ENCODE measurements around the gene ARFGEF2.
"Not testable (repeated sequence)": the region's sequence is repeated elsewhere in the genome, so short reads cannot be mapped to it uniquely, and the experiment has no call there.

The ARFGEF2 gene

DNA sequence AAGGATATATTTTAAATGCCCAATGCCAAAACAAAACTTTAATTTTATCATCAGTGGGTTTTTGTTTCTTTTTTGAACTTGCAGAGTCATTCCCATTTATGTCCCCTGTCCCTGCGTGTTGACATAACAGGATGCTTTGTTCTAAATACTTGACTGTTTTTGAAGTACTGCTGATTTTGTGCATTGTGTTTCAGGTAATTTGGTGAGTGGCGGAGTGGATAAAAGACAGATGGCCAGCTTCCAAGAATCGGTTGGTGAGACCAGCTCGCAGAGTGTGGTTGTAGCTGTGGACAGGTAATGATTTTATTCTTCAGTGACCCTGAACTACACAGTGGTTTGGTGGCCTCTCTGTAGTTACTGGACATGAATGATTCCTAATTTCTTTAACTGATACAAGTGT is 74.1 kb downstream of the ARFGEF2 start:
- DNase-seq (ENCODE audit: low read depth in 2 of 2): no peak

DNA sequence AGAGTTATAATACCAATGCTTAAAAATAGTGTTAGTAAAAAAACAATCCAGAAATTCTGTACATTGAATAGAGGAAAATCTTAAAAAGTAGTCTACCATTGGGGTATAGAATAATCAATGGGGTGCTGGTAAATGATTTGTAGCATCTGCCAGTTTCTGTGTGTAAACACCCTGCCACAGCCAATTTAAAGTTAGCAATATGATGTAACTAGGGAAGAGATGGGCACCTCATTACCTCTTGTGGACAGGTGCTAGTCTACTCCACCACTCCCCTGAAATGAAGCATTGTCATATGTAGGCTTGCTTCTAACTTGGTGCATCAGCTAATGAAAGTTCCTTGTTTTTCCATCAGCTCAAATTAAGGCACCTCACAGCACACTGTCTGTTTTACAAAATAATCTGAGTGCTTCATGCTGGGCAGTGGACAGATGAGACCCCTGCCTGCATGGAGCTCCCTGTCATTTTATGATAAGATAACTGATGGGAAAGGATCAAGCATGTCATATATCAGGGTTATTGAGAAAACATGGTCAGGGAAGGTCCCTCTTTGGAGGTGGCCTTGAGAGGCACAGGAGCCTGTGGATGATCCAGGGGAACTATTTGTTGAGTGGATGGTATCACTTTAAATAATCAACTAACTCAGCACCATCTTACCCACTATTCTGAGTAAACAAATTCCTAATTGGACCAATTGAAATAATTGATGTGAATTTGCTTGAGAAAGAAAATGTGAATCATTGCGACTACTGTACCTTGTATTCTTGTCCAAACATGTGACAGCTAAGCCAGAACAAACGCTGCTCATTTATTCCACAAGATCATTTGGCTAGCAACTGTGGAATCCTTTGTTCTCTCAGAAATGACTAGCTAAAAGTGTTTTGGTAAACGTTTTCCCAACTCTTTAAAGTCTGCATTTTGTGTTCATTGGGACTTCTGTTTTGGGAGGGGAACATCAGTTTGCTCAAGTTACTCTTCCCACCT is 78.7 kb downstream of the ARFGEF2 start:
- no peak for DNase-seq (ENCODE audit: low read depth in 2 of 2)

DNA sequence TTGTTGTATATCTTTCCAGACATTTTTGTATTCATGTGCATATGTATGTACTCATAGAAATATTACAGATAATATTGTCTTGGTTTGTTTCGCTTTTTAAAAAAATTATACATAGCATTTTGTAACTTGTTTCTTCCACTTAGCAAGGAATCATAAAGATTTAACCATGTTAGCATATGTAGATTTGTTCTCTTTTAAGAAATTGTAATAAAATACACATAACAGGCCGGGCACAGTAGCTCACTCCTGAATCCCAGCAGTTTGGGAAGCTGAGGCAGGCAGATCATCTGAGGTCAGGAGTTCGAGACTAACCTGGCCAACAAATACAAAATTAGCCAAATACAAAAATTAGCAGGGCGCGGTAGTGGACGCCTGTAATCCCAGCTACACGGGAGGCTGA is 80.2 kb downstream of the ARFGEF2 start:
- no peak for DNase-seq (ENCODE audit: low read depth in 2 of 2)

DNA sequence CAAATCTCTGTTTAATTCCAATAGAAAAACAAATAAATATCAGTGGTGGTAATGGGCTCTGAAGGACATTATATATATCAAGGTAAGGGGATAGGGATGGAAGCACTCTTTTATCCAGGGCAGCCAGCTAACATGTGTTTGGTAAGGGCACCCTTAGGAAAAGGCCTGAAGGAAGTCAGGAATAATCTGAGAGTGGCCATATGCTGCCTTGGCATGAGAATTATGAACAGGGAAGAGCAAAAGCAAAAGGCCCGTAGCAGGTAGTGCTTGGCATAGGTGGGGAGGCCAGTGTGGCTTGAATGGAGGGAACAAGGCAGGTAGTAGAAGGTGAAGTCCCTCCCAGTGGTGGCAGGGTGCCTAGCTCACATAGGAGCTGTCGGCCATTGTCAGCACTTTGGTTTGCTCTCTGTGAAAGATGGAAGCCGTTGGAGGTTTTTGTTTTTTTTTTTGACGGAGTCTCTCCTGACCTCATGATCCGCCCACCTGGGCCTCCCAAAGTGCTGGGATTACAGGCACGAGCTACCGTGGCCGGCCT is 85.0 kb downstream of the ARFGEF2 start:
- DNase-seq (ENCODE audit: low read depth in 2 of 2): no peak

DNA sequence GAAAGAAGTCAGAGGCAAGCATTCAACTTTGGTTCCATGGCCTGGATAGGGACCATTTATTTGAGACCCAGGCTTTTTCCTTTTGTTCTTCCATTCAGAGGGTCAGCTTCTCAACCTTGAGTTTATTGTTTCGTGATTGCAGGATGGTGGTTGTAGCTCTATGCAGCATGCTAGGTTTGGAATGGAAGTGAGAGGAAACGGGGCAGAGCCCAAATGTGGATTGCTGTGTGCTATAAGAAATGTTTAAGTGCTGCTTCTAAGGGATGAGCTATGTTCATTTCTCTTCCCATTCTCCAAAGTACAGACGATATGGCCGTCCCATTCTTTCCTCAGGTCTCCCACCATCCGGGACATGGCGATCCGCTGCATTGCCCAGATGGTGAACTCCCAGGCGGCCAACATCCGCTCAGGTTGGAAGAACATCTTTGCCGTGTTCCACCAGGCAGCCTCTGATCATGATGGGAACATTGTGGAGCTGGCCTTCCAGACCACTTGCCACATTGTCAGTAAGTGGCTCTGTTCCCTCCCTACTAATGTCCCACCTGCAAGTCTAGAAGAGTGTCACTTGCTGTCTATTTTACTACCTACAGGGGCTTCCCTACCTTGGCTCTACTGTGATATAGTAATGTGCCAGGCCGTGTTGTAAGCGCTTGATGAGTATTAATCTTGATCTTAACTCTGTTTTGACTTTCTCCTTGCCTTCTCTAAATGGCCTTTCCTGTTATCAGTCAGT is 88.6 kb downstream of the ARFGEF2 start:
- DNase-seq (ENCODE audit: low read depth in 2 of 2): no peak

DNA sequence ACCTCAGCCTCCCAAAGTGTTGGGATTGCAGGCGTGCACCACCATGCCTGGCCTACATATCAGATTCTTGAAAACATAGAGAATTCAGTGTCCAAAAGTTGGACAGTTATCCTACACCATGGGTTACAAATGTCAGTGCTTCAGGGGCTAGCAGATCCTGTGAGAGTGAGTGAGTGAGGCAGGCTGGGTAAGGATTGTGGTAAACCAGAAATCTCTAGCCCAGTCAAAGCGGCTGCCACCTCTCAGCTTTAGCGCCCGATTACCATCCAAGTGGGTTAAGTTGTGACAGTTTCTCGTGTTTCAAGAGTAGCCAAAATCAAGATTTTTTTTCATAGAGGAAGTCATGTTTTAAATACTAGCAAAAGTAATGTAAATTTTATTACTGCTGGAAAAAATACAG is 102.7 kb downstream of the ARFGEF2 start:
- no peak for DNase-seq (ENCODE audit: low read depth in 2 of 2)

DNA sequence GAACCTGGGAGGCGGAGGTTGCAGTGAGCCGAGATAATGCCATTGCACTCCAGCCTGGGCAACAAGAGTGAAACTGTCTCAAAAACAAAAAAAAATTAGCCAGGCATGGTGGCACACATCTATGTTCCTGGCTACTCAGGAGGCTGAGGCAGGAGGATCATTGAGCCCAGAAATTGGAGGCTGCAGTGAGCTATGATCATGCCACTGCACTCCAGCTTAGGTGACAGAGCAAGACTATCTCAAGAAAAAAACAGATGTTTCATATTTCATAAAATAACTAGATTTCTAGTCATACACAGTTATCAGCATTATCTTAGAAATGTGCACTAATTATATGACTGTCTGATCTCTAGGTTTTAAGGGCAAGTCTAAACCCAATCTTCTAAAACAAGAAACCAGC is 106.7 kb downstream of the ARFGEF2 start:
- not testable (repeated sequence) for DNase-seq (ENCODE audit: low read depth in 2 of 2)

DNA sequence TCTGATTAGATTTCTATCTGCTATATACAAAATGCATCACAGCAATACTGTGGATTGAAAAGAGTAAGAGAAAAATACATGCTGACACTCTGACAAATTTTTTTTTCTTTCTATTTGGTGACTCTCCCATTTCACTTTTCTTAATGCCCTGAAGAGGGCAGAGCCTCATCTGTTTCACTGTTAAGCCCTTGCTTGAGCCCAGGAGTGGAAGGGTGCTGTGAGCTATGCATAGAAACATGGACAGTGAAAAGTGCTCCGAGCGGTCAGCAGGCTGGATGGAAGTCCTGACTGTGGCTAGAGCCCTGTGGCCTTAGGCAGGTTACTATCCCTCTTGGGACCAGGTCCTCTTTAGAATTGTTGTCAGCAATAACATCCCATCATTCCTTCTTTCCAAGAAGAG is 107.2 kb downstream of the ARFGEF2 start:
- DNase-seq (ENCODE audit: low read depth in 2 of 2): no peak

DNA sequence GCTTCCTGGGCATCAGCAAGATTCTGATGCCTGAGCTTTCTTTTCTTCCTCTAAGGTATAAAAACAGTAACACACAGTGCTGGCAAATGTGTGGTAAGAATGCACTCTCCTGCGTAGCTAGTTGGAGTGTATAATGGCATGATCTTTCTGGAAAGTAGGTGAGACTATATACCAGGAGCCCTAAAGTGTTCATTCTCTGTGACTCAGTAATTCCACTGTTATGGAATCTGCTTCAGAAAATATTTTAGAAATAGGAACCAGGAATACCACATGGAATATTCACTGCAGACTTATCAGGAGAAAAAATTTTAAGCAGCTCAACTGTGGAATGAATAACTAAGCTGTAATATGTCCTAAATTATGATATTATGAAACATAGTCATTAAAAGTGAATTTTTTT is 107.7 kb downstream of the ARFGEF2 start:
- no peak for DNase-seq (ENCODE audit: low read depth in 2 of 2)

DNA sequence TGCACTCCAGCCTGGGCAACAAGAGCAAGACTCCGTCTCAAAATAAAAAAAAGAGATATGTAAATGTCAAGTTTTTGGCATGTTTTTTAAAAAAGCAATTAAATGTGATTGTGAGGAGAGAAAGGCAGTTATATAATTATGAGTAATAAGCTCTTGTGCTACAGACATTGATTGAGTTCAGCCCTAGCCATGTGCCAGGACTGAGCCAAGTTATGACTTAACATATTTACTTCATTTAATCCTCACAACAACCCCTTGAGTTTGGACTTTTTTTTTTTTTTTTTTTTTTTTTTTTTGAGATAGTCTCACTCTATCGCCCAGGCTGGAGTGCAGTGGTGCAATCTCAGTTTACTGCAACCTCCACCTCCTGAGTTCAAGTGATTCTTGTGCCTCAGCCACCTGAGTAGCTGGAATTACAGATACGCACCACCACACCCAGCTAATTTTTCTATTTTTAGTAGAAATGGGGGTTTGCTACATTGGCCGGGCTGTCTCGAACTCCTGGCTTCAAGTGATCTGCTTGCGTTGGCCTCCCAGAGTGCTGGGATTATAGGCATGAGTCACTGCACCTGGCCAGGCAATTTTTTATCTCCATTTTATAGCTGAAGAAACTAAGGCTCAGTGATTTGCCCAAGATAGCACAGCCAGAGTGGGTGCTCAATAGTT is 109.6 kb downstream of the ARFGEF2 start:
- DNase-seq (ENCODE audit: low read depth in 2 of 2): no peak

DNA sequence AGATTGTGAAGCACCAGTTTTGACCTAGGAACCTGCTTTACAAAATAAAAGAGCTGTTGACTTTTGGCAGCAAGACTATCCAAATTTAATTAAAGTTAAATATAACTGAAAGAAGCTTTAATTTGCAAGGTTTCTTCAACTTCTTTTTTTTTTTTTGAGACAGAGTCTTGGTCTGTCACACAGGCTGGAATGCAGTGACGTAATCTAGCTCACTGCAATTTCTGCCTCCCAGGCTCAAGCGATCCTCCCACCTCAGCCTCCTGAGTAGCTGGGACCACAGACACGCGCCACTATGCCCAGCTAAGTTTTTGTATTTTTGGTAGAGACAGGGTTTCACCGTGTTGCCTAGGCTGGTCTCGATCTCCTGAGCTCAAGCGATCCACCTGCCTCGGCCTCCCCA is 110.9 kb downstream of the ARFGEF2 start:
- DNase-seq (ENCODE audit: low read depth in 2 of 2): no peak

DNA sequence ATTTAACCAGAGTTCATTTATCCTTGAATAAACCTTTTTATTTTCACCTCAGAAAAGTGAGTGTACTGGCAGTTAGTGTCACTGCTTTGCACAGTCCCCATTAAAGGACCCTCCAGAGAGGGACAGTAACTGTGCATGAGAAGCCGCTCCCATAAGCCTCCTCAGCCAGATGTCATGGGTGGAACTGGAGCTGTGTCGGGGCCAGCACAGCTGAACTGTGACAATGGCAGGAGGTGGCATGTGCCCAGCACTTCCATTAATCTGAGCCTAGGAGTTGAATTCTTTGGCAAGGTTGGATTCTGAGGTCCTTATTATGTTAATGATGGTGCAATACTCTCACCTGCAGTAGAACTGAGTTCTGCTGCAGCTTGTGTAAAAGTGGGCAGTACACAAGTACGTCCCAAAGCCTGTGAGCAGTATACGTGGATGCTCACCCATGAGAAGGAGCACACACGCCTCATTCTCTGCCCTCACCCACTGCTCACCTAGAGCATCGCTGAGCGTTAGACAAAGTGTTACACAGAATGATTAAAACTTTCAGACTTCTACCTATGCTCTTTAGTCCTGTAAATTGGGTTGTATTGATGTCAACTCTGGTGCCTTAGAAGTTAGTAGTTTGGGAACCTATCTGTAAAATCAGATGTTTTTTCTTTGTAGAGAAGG is 112.7 kb downstream of the ARFGEF2 start:
- no peak for DNase-seq (ENCODE audit: low read depth in 2 of 2)

DNA sequence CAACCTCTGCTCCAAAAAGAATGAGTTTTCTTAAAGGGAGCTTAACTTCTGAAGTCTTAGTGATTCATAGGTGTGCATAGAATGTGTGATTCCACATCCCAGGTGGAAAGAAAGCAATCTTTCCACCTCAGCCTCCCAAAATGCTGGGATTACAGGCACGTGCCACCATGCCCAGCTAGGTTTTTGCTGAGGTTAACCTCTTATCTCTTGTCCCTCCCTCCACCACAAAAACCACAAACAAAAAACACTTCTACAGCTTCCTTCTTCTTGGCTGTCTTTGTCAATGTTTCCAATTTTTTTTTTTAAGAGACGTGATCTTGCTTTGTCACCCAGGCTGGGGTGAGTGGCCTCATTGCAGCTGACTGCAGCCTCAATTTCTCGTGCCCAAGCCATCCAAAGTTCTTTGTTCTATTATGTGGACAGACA is 116.5 kb downstream of the ARFGEF2 start:
- DNase-seq (ENCODE audit: low read depth in 2 of 2): peak; percentile 9 to 11

DNA sequence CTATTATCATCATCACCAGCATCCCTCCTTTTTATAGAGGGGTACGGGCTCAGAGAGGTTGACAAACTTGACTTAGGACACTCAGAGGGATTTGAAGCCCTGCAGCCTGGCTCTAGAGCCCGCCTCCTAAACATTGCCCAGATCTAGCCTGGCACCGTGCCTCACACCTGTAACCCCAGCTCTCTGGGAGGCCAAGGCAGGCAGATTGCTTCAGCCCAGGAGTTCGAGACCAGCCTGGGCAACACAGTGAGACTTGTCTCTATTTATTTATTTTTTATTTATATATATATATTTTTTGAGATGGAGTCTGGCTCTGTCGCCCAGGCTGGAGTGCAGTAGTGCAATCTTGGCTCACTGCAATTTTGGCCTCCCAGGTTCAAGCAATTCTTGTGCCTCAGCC is 118.3 kb downstream of the ARFGEF2 start:
- DNase-seq (ENCODE audit: low read depth in 2 of 2): no peak

DNA sequence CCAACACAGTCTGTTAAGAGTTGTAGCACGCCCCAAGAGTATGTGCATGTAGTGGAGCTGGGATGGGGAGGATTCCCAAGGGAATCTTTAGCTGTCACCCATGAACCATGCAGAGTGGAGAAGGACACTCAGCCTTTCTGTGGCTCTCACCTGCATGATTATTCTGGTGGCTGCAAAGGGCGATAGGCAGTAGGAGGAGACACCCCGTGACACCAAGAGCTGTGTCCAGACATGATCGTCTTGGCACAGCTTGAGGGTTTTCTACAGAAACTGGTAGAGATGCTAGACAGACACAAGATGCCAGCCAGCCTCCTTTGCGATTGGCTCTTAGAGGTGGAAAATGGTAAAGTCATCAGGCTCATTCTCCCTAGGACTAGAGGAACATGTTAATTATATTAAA is 121.5 kb downstream of the ARFGEF2 start:
- no peak for DNase-seq (ENCODE audit: low read depth in 2 of 2)

DNA sequence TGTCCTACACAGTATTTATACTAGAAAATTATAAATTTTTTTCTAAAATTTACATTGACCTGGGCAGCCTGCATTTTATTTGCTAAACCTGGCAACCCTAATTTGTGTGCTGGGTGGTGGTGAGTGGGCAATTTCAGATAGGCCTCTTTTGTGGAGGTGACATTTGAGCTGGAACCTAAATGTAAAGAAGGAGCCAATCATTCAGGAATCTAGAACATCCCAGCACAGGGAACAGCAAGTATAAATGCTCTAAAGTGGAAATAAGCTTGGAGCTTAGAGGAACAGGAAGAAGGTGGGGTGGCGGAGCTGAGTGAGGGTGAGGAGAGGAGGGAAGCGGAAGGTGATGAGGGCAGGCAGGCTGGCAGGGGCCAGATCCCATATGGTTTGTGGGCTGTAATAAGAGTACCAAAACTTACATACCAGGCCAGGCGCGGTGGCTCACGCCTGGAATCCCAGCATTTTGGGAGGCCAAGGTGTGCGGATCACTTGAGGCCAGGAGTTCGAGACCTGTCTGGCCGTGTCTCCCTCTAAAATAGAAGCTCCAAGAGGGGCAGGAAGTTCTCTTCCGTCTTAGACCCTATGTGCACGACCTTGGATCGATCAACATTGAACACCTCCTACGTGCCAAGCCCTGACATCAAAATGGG is 124.1 kb downstream of the ARFGEF2 start:
- peak in 1 of 2 donors; percentile 6 for DNase-seq (ENCODE audit: low read depth in 2 of 2)

DNA sequence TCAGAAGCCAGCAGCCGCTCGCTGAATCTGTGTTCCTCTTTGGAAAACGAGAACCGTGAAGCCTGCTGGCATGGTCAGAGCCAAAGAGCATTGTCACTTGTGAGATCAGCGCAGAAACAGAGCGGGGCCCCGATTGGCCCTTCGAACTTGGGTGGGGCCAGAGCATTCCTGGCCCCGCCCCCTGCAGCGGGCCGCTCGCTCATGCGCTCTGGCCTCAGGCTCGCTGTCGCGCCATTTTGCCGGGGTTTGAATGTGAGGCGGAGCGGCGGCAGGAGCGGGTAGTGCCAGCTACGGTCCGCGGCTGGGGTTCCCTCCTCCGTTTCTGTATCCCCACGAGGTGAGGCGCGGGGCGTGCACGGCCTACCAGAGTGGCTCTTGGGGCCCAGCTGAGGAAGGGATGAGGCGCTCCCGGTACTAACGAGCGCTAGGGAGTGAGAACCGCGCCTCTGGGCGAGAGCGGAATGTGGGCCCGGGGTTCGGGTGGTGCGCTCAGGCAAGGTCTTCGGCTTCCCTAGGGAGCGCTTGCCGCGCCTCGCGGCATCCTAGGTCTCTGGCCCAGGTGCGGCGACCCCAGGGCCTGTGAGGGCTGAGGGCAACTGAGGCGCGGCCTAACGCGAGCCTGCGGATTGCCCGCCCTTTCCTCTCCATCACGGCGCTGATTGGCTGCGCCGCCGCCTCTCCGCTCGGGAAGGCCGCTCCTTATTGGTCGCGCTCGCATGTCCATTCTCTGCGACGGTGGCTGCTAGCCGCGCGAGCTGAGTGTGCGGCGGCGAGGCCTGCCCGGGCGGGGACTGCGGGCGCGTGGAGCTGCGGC is 124.8 kb downstream of the ARFGEF2 start, which contains the start of gene CSE1L:
Gene CSE1L (plus strand): TSS at position 226 of the 814 bp plus-strand sequence. CDS start 12,152 bp downstream, outside the sequence.
- DNase-seq (ENCODE audit: low read depth in 2 of 2): peak; percentile 91

DNA sequence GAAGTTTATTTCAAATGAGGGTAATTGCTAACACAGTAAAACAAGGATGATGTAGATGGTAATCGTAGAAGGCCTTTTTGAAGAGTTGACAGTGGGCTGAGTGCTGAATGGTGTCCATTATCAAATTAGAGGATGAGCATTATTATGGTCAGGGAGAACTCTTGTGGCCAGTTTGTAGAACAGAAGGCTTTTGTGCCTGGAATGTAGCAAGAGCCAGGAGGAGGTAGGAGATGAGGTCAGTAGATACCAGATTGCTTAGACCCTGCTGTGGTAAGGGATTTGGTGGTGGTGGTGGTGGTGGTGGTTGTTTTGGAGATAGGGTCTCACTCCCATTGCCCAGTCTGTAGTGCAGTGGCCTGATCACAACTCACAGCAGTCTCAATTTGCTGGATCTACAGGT is 130.8 kb downstream of the ARFGEF2 start:
- DNase-seq (ENCODE audit: low read depth in 2 of 2): no peak

DNA sequence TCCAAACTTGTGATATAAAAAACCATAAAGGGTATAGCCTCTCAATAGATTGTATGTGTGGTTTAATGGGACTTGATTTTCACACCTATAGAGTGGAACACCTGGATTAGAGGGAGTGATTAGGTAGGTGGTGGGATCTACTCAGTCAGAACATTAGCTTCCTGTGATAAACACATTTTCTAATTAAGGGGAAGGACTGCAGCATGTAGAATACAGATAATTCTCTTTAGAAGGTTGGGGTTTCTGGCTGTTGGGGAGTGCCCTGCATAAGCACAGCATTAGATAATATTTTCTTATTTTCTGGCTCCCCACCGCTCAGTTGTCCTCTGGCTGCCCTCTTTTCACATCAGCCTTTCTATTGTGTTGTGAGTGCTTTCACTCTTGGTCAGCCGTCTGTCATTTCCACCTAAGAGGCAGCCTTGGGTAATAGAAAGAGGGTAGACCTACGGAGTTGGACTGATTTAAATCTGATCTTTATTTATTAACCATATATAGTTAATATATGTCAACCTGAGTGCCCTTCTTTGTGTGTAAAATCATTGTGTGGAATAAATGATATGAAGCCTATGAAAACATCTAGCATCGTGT is 132.6 kb downstream of the ARFGEF2 start:
- DNase-seq (ENCODE audit: low read depth in 2 of 2): no peak

DNA sequence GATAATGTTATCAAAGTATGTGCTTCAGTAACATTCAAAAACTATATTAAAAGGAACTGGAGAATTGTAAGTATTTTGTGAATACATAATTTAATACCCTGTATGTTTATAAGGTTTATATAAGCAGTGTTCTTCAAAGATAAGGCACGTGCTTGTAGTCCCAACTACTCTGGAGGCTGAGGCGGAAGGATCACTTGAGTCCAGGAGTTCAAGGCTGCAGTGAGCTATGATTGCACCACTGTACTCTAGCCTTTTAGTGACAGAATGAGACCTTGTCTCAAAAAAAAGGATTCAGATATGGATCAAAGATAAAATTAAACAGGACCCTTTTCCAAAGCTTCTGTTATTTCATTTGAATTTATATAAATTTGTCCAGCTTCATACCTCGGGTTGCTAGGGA is 141.8 kb downstream of the ARFGEF2 start:
- no peak for DNase-seq (ENCODE audit: low read depth in 2 of 2)
